ENCODE results near the gene ANO3. TPM values are rescaled to one million over a fixed set of nuclear protein-coding genes. Genes with fewer than 3 reads are reported as not detected.
"Not testable (repeated sequence)": the region's sequence is repeated elsewhere in the genome, so short reads cannot be mapped to it uniquely, and the experiment has no call there.

Gene ANO3
- total RNA-seq, 2 donors from 2014 or later = not detected

DNA sequence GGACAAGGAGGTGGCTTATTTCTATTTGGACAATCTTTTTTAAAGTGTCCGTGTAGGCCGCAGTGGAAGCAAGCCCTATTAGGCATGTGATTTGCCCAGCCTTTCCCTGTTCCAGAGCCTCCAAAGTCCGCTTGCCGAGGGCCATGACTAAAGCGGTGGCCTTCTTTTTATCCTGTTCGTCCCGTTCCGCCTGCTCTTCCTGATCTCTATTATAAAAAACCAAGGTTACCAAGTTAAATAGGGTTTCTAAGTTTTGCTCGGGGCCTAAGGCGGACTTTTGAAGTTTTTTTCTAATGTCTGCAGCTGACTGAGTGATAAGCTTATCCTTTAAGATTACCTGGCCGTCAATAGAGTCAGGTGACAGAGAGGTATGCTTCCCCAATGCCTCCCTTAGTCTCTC, 261.8 kb downstream of the ANO3 start:
- no peak for ATAC-seq (replicated peaks)
- no peaks in the 10 kb centered on the region for H3K36me3 Mint-ChIP-seq (ENCODE audit: low read depth)
- H3K4me1 Mint-ChIP-seq = no peaks in the 10 kb centered on the region
- no peaks in the 10 kb centered on the region for H3K27me3 Mint-ChIP-seq
- H3K9me3 Mint-ChIP-seq = peaks cover 21% of the 10 kb centered on the region
- no peak overlapping the region for H3K4me3 Mint-ChIP-seq
- H3K27ac Mint-ChIP-seq = no peak overlapping the region

DNA sequence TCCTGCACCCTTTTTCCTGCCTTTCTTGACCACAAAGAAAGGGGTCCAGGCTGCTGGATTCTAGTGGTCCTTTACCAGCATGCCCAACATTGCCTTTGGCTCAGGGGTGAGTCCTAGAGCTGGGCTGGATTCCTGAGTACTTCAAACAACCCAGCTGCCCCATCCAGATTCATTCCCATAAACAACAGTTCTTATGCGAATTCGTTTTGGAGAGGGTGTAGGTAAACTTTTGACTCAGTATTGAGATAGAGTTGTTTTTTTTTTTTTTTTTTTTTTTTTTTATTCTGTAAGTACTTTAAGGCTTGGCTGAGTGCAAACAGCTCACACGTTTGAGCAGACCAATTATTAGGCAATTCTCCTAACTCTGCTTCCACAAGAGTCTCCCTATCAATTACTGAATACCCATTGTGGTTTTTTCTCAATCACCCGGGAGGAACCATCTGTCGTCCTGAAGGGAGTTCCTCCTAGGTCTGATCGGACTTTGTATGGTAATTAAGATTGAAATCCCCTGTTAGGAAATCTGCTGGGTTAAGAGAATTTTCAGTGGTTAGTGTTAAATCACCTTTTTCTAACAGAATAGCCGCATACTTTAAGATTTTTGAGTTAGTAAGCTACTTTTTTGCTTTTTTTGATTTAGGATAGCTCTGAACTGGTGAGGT, 263.4 kb downstream of the ANO3 start:
- not testable (repeated sequence) for H3K4me1 Mint-ChIP-seq; ATAC-seq (replicated peaks); H3K4me3 Mint-ChIP-seq; H3K27me3 Mint-ChIP-seq; H3K36me3 Mint-ChIP-seq (ENCODE audit: low read depth); H3K27ac Mint-ChIP-seq
- peaks cover 18% of the 10 kb centered on the region for H3K9me3 Mint-ChIP-seq

DNA sequence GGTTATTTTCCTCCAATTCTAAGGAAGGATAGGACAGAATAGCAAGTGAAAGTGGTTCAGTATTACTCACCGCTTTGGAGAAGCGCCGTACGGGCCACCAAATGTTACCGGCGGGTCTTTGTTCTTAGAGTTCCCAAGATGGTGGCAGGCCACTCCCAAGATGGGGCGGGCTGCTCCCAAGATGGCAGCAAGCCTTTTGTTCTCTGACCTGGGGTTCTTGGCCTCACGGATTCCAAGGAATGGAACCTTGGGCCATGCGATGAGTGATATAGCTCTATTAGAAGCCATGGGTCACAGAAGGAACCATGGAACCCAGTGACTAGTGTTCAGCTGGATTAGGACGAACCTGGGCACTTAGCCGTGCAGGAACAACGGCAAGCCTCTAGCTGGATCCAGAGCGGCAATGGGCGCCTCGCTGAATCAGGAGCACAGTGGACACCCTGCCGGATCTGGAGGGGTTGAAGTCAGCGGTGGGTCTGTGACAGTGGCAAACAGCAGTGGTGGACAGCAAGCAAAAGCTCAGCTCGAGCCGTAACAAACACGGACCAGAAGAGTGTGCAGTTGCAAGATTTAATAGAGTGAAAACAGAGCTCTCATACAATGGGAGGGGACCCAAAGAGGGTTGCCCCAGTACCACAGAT, 265.2 kb downstream of the ANO3 start:
- not testable (repeated sequence) for H3K36me3 Mint-ChIP-seq (ENCODE audit: low read depth); H3K27ac Mint-ChIP-seq; H3K4me3 Mint-ChIP-seq; H3K27me3 Mint-ChIP-seq; ATAC-seq (replicated peaks); H3K4me1 Mint-ChIP-seq
- H3K9me3 Mint-ChIP-seq = peaks cover 26% of the 10 kb centered on the region

DNA sequence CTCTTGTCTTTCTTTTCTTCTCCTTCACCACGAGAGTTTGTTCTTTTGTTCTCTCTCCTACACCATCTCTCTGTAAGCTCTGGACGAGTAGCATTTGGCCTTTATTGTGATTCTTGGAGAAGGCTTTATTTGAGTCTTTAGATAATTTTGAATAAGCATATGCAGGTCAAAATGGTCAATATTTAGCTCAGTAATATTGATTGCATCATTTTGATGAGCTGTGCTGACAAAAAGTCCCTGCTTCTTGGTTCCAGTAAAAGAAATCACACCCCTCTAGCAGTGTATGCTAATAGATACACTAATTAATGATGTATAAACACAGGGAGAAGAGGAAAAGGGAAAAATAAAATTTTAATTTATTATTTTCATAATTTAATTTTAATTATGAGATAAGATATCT, 266.0 kb downstream of the ANO3 start:
- H3K36me3 Mint-ChIP-seq (ENCODE audit: low read depth) = no peaks in the 10 kb centered on the region
- H3K4me1 Mint-ChIP-seq = no peaks in the 10 kb centered on the region
- H3K27ac Mint-ChIP-seq = no peak overlapping the region
- no peaks in the 10 kb centered on the region for H3K27me3 Mint-ChIP-seq
- no peak overlapping the region for H3K4me3 Mint-ChIP-seq
- H3K9me3 Mint-ChIP-seq = peaks cover 26% of the 10 kb centered on the region
- ATAC-seq (replicated peaks) = no peak

DNA sequence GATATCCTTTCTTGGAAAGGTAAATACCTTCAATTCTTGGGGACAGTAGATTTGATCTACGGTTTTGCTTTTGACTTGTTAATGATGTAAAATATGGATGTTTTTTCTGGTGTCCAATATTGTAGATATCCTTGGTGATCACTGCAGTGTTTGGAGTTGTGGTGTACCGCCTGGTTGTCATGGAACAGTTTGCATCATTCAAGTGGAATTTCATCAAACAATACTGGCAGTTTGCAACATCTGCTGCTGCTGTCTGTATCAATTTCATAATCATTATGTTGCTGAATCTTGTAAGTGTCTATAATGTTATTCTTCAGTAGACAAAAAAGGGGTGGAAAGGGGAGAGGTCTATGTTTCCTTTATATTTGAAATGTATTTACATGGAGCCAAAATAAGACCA, 267.5 kb downstream of the ANO3 start:
- no peaks in the 10 kb centered on the region for H3K4me1 Mint-ChIP-seq
- no peaks in the 10 kb centered on the region for H3K27me3 Mint-ChIP-seq
- H3K4me3 Mint-ChIP-seq = no peak overlapping the region
- no peak for ATAC-seq (replicated peaks)
- peaks cover 25% of the 10 kb centered on the region for H3K9me3 Mint-ChIP-seq
- H3K27ac Mint-ChIP-seq = no peak overlapping the region
- no peaks in the 10 kb centered on the region for H3K36me3 Mint-ChIP-seq (ENCODE audit: low read depth)

DNA sequence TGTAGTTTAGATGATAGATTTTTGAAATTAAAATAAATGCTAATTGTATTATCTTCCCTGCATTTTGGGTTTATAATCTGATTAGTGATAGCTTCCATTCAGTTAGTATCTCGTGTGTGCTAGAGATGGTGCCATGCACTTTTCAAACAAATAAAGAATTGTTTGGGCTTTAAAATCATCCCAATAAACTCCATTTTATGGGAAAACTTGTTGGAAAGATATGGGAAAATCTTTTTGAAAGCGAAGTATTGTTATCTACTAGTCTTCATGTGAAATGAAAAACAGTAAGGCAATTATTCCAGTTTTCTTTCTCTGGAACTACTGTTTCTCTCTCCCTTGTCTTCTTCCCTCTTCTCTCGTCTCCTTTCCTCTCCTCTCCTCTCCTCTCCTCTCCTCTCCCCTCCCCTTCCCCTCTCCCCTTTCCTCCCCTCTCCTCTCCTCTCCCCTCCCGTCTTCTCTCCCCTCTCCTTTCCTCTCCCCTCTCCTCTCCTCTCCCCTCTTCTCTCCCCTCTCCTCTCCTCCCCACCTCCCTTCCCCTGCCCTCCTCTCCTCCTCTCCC, 268.0 kb downstream of the ANO3 start:
- H3K36me3 Mint-ChIP-seq (ENCODE audit: low read depth) = no peaks in the 10 kb centered on the region
- H3K27ac Mint-ChIP-seq = no peak overlapping the region
- no peak for ATAC-seq (replicated peaks)
- H3K4me1 Mint-ChIP-seq = no peaks in the 10 kb centered on the region
- H3K9me3 Mint-ChIP-seq = peaks cover 25% of the 10 kb centered on the region
- H3K4me3 Mint-ChIP-seq = no peak overlapping the region
- no peaks in the 10 kb centered on the region for H3K27me3 Mint-ChIP-seq

DNA sequence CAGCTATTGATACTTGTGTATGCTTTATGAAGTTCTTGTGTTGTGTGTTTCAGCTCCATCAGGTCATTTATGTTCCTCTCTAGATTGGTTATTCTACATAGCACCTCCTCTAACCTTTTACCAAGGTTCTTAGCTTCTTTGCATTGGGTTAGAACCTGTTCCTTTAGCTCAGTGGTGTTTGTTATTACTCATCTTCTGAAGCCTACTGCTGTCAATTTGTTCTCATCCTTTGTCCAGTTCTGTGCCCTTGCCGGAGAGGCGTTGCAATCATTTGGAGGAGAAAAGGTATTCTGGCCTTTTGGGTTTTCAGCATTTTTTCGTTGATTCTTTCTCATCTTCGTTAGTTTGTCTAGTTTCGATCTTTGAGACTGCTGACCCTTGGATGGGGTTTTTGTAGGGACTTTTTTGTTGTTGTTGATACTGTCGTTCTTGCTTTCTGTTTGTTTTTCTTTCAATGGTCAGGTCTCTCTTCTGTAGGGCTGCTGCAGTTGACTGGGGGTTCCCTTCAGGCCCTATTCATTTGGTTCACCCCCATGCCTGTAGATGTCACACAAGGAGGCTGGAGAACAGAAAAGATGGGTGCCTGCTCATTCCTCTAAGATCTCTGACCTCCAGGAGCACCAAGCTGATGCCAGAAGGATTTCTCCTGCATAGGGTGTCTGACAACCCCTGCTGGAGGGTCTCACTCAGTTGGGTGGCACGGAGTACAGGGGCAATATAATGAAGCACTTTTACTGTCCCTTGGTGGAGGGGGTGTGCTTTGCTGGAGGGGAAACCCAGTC, 276.0 kb downstream of the ANO3 start:
- Mint-ChIP-seq H3K4me1 (no peaks in the 10 kb centered on the region), H3K36me3 (ENCODE audit: low read depth) (no peaks in the 10 kb centered on the region), H3K27me3 (no peaks in the 10 kb centered on the region), H3K9me3 (peaks cover 22% of the 10 kb centered on the region), H3K27ac (no peak overlapping the region), H3K4me3 (no peak overlapping the region)
- ATAC-seq (replicated peaks) = no peak

DNA sequence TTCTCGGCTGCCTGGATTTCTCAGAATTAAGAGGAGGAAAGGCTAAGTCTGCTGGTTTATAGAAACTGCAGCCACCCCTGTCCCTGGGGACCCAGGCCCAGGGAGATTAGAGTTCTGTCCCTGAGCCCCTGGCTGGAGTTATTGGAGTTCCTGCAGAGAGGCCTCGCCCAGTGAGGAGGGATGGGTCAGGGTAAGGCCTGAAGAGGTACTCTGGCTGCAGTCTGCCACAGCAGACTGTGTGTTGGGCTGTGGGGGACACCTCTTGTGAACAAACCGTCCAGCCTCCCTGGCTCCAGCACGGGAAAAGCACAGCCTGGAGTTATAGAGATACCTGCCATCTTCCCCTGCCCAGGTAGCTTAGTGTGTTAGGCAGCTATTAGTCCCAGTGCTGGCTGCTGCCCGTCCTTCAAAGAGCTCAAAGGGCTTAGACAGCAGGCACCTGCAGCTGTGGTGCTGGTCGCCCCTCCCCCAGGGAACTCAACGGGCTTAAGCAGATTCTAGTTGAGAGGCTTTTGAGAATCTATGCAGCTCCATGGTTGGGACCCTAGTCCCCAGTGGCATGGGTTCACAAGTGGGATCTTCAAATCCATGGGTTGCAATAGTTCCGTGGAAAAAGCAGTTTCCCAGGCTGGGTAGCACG, 276.7 kb downstream of the ANO3 start:
- Mint-ChIP-seq H3K27me3 (no peaks in the 10 kb centered on the region), H3K4me1 (no peaks in the 10 kb centered on the region), H3K9me3 (peaks cover 27% of the 10 kb centered on the region), H3K4me3 (no peak overlapping the region), H3K36me3 (ENCODE audit: low read depth) (no peaks in the 10 kb centered on the region), H3K27ac (no peak overlapping the region)
- ATAC-seq (replicated peaks) = no peak

DNA sequence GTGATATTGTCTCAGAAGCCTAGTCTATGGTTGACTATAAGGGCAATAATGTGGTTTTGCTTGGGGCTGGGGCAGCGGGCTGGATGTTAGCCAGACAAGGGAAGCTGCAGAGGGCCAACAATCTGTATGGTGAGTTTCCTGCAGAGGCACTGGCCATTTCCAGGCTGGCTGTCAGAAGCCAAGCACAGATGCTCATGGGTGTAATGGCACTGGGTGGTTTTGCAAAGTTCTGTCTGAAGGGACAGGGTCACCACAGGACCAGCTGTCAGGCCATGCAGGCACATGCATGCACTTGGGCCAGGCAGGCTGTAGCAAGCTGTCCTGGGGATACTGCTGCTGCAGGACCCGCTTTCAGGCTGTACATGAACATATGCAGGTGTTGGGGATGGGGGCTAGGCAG, 281.8 kb downstream of the ANO3 start:
- H3K36me3 Mint-ChIP-seq (ENCODE audit: low read depth) = no peaks in the 10 kb centered on the region
- H3K4me3 Mint-ChIP-seq = no peak overlapping the region
- H3K27ac Mint-ChIP-seq = no peak overlapping the region
- peaks cover 13% of the 10 kb centered on the region for H3K9me3 Mint-ChIP-seq
- no peaks in the 10 kb centered on the region for H3K4me1 Mint-ChIP-seq
- no peaks in the 10 kb centered on the region for H3K27me3 Mint-ChIP-seq
- ATAC-seq (replicated peaks) = no peak

DNA sequence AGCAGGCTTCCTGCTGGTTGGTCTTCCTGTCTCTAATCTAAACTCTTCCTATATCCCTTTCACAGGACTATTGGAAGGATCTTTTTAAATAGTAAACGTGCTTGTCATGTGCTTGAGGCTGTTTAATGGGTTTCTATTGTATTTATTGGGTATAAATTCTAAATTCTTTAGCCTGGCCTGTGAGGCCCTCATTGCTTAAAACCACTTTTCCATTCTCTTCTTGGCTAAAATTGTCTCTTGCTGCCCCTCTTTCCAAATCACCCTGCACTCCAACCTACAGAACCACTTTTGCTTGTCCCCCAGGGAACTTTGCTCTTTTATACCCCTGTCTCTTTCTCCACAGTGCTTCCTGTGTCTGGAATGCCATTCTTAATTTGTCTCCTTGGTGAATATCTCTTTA, 286.5 kb downstream of the ANO3 start:
- Mint-ChIP-seq H3K4me3 (no peak overlapping the region), H3K27ac (no peak overlapping the region), H3K36me3 (ENCODE audit: low read depth) (no peaks in the 10 kb centered on the region), H3K4me1 (no peaks in the 10 kb centered on the region), H3K27me3 (no peaks in the 10 kb centered on the region), H3K9me3 (peaks cover 6% of the 10 kb centered on the region)
- ATAC-seq (replicated peaks) = no peak

DNA sequence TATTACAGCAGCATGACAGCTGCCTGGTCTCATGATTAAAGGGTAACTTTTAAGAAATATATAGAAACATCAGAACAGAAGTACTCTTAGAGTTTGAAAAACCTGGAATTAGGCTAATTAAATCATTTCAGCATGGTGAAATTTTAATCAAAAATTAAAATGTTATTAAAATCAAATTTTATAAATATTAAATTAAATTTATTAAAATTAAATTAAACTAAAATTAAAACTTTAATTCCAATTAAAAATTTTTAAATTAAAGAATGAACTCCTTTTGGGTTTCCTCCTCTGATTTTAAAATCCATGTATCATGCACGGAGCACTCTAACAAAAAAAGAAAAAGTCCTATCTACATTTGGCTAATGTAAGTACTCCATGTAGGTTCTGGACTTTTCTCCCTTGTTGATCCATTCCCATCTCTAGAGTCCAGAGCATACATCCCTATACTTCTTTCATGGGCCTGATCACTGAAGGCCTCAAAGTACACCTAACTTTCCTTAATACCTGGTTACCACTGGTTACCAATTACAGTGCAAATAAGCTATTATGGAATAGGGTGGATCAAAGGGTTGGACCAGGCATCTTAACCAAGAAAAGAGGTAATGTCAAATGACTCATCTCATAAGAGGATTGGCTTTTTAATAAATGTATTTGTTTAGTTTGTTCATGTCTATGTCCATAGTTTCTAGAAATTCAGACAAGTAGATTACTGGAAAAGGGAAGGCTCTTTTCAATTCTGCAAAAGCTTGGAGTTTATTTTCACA, 288.5 kb downstream of the ANO3 start:
- H3K9me3 Mint-ChIP-seq = peaks cover 4% of the 10 kb centered on the region
- no peaks in the 10 kb centered on the region for H3K27me3 Mint-ChIP-seq
- no peak for ATAC-seq (replicated peaks)
- H3K4me1 Mint-ChIP-seq = no peaks in the 10 kb centered on the region
- H3K4me3 Mint-ChIP-seq = no peak overlapping the region
- no peaks in the 10 kb centered on the region for H3K36me3 Mint-ChIP-seq (ENCODE audit: low read depth)
- H3K27ac Mint-ChIP-seq = no peak overlapping the region

DNA sequence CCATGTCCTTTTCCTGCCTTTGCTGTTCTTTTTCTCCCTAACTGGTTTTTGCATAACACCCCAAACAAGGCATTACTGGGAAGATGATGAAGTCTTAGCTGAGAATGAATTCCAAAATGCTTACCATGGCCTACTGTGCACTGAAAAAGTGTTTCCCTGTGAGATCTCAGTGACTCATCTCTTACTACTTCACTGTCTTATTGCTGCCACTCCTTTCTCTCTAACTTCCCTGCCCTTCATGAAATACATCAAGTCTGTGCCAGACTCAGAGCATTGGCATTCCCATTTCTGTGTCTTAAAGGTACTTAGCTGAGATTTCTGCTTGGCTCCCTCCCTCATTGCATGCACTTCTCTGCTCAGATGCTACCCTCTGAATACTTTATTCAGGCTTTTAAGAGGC, 289.2 kb downstream of the ANO3 start:
- no peak for ATAC-seq (replicated peaks)
- H3K36me3 Mint-ChIP-seq (ENCODE audit: low read depth) = no peaks in the 10 kb centered on the region
- no peak overlapping the region for H3K4me3 Mint-ChIP-seq

DNA sequence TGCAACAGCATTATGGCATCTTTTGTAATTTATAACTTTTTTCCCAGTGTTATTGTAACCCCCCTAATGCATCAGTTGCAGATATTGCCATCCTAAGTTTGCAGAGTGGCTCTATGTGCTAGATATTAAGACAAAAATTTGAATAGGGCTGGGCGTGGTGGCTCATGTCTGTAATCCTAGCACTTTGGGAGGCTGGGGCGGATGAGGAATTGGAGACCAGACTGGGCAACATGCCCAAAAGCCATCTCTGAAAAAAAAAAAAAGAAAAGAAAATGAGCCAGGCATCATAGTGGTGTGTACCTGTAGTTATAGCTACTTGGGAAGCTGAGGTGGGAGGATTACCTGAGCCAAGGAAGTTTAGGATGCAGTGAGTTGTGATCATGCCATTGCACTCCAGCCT, 290.3 kb downstream of the ANO3 start:
- Mint-ChIP-seq H3K27me3 (no peaks in the 10 kb centered on the region), H3K4me1 (no peaks in the 10 kb centered on the region), H3K4me3 (no peak overlapping the region), H3K27ac (no peak overlapping the region), H3K36me3 (ENCODE audit: low read depth) (no peaks in the 10 kb centered on the region), H3K9me3 (peaks cover 10% of the 10 kb centered on the region)
- ATAC-seq (replicated peaks) = no peak

More for the DNA sequence above, 289.2 kb downstream of the ANO3 start:
- Mint-ChIP-seq H3K27me3 (no peaks in the 10 kb centered on the region), H3K9me3 (peaks cover 8% of the 10 kb centered on the region), H3K27ac (no peak overlapping the region), H3K4me1 (no peaks in the 10 kb centered on the region)

DNA sequence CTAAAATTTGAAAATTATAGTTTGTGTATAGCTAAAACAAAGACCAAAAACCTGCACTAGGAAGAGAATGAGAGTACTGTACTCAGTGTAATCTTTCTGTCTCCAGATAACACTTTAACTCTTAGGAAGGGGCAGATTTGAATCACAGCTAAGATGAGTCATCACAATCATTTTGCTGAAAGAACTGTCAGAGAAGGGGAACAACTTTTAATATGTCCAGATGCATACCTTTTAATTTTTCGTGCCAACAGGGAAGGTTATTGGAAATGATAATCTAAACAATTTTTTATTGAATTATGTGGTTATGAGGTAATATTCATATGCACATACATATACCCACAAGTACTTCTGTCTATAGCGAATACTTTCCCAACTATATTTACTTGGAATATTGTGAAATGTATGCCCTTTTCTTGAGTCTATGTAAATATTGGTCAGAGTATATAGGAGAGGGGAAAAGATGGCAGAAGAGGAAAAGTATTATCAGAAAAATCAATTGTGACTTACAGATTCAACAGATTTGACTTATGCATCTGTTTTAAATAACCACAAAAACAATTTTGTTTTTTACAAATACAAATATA, 291.2 kb downstream of the ANO3 start:
- no peaks in the 10 kb centered on the region for H3K4me1 Mint-ChIP-seq
- peaks cover 10% of the 10 kb centered on the region for H3K9me3 Mint-ChIP-seq
- no peak overlapping the region for H3K4me3 Mint-ChIP-seq
- ATAC-seq (replicated peaks) = no peak
- no peak overlapping the region for H3K27ac Mint-ChIP-seq
- H3K27me3 Mint-ChIP-seq = no peaks in the 10 kb centered on the region
- no peaks in the 10 kb centered on the region for H3K36me3 Mint-ChIP-seq (ENCODE audit: low read depth)

Measured in activated T-helper 17 cell treated with anti-CD3 and anti-CD28 coated beads, Interleukin-2, amount 50 U/mL, for 72 hours (primary cell).